Neuronal stem cell (in vitro differentiated cells): ENCODE data around the gene CHST11.

Source experiments
- DNase-seq: peaks from one replicate; pipeline ENCODE4 v3.0.0-alpha.2; 2013; ENCODE audit warnings: low spot score
- H2AFZ ChIP-seq: one replicate; pipeline ENCODE4 v1.6.1; 2013; ENCODE audit warnings: mild to moderate bottlenecking, low read length, inconsistent platforms
- H2AK5ac ChIP-seq: 2 replicates; pipeline ENCODE4 v1.6.1; 2013; ENCODE audit warnings: low read depth, mild to moderate bottlenecking, inconsistent platforms, low read length, moderate library complexity, mixed read lengths
- H2BK120ac ChIP-seq: 2 replicates; pipeline ENCODE4 v1.6.1; 2013; ENCODE audit warnings: low read depth, mild to moderate bottlenecking, inconsistent platforms, low read length, moderate library complexity, mixed read lengths
- H2BK12ac ChIP-seq: one replicate; pipeline ENCODE4 v1.6.1; 2013; ENCODE audit warnings: low read length, inconsistent platforms
- H2BK15ac ChIP-seq: 2 replicates; pipeline ENCODE4 v1.6.1; 2013; ENCODE audit warnings: mild to moderate bottlenecking, low read length, inconsistent platforms, mixed read lengths
- H2BK5ac ChIP-seq: one replicate; pipeline ENCODE4 v1.6.1; 2013; ENCODE audit warnings: inconsistent platforms, mild to moderate bottlenecking, low read length, moderate library complexity
- H3K14ac ChIP-seq: one replicate; pipeline ENCODE4 v1.6.1; 2013; ENCODE audit warnings: low read length, inconsistent platforms
- H3K18ac ChIP-seq: 2 replicates; pipeline ENCODE4 v1.6.1; 2013; ENCODE audit warnings: low read length, inconsistent platforms
- H3K23ac ChIP-seq: 2 replicates; pipeline ENCODE4 v1.6.1; 2013; ENCODE audit warnings: low read depth, mild to moderate bottlenecking, mixed read lengths, low read length, inconsistent platforms; ENCODE audit not compliant: poor library complexity
- H3K27ac ChIP-seq: replicated peaks from 3 replicates; pipeline ENCODE4 v1.5.1; 2013; ENCODE audit warnings: low read length, inconsistent platforms
- H3K27me3 ChIP-seq, 3 experiments: 2 replicates each; pipeline ENCODE4 v1.6.1; 2013; ENCODE audit warnings: low read length in 3 of 3, mild to moderate bottlenecking in 2 of 3, inconsistent platforms in 1 of 3, low read depth in 1 of 3, mixed read lengths in 1 of 3, moderate library complexity in 1 of 3; ENCODE audit not compliant: control insufficient read depth in 3 of 3, insufficient read depth in 3 of 3
- H3K36me3 ChIP-seq, 2 donors: replicated peaks in 1 of 2; 2 replicates each; pipeline ENCODE4 v1.6.1; 2013; ENCODE audit warnings: low read length in 2 of 2; ENCODE audit not compliant: control insufficient read depth in 2 of 2, insufficient read depth in 2 of 2
- H3K4ac ChIP-seq: 2 replicates; pipeline ENCODE4 v1.6.1; 2013; ENCODE audit warnings: inconsistent platforms, mild to moderate bottlenecking, low read length, moderate library complexity
- H3K4me1 ChIP-seq, 2 donors: 1 replicate in 1 of 2; 2 replicates in 1 of 2; pipeline ENCODE4 v1.6.1; 2013; ENCODE audit warnings: low read length in 2 of 2, low read depth in 1 of 2; ENCODE audit not compliant: control insufficient read depth in 2 of 2, insufficient read depth in 1 of 2
- H3K4me2 ChIP-seq: one replicate; pipeline ENCODE4 v1.6.1; 2013; ENCODE audit warnings: mild to moderate bottlenecking, low read length, inconsistent platforms; ENCODE audit not compliant: insufficient read depth, poor library complexity, severe bottlenecking
- H3K4me3 ChIP-seq, 2 donors: 2 replicates each; pipeline ENCODE4 v1.5.1; 2013; ENCODE audit warnings: low read length in 2 of 2, mild to moderate bottlenecking in 2 of 2, inconsistent platforms in 1 of 2, moderate library complexity in 1 of 2
- H3K79me1 ChIP-seq: one replicate; pipeline ENCODE4 v1.6.1; 2013; ENCODE audit warnings: low read depth, mild to moderate bottlenecking, inconsistent platforms, low read length, moderate library complexity
- H3K9ac ChIP-seq: one replicate; pipeline ENCODE4 v1.6.1; 2013; ENCODE audit warnings: mild to moderate bottlenecking, low read depth, low read length, inconsistent platforms; ENCODE audit not compliant: poor library complexity
- H3K9me3 ChIP-seq, 2 donors: replicated peaks in 1 of 2; 2 replicates each; pipeline versions ENCODE3 to v1.6.1; 2013; ENCODE audit warnings: low read length in 2 of 2, mild to moderate bottlenecking in 2 of 2, inconsistent platforms in 1 of 2, low read depth in 1 of 2, mixed read lengths in 1 of 2, moderate library complexity in 1 of 2; ENCODE audit not compliant: control insufficient read depth in 2 of 2, insufficient read depth in 1 of 2
- H4K8ac ChIP-seq: one replicate; pipeline ENCODE4 v1.6.1; 2013; ENCODE audit warnings: low read depth, mild to moderate bottlenecking, inconsistent platforms, low read length, moderate library complexity
- H4K91ac ChIP-seq: one replicate; pipeline ENCODE4 v1.6.1; 2013; ENCODE audit warnings: low read length, low read depth, mild to moderate bottlenecking, inconsistent platforms; ENCODE audit not compliant: poor library complexity
- WGBS, 2 donors: extraction: QIAGEN DNeasy Blood & Tissue Kit; methylation state at CpG; one replicate each; pipeline ENCODE4 v1.1.7; 2013; ENCODE audit warnings: missing lambda C conversion rate in 2 of 2, mixed read lengths in 1 of 2; ENCODE audit not compliant: insufficient read length in 2 of 2, insufficient replicate concordance in 1 of 2; ENCODE audit errors: extremely low coverage in 2 of 2; 5-methylcytosine and 5-hydroxymethylcytosine counted together

The CHST11 gene

GRCh38 chr12:104588921-104589590, 132.3 kb downstream of the CHST11 start:
- H2BK5ac ChIP-seq, result no peak overlapping the region

GRCh38 chr12:104590022-104590421, 133.3 kb downstream of the CHST11 start:
- no CpG with 5 or more reads among the region's 8 CpGs for WGBS, 2 donors

More at GRCh38 chr12:104588921-104589590, 132.3 kb downstream of the CHST11 start:
- no peak overlapping the region for H3K4me2 ChIP-seq
- no peaks in the 10 kb centered on the region for H3K79me1 ChIP-seq
- H2BK15ac ChIP-seq, result no peak overlapping the region
- no peak overlapping the region for H2BK120ac ChIP-seq
- H3K4me1 ChIP-seq, result peaks cover 0 to 4% of the 10 kb centered on the region in 2 donors
- no peaks in the 10 kb centered on the region for H3K9me3 ChIP-seq
- H3K27ac ChIP-seq, result no peak overlapping the region
- no peak overlapping the region for H3K18ac ChIP-seq
- H3K27me3 ChIP-seq, result no peaks in the 10 kb centered on the region
- no peak overlapping the region for H3K4me3 ChIP-seq
- H3K9ac ChIP-seq, result no peak overlapping the region
- WGBS, 2 donors, result no CpG with 5 or more reads among the region's 5 CpGs
- H3K4ac ChIP-seq, result no peak overlapping the region
- H2AK5ac ChIP-seq, result no peak overlapping the region
- no peak overlapping the region for H2AFZ ChIP-seq
- H4K8ac ChIP-seq, result no peak overlapping the region
- no peak overlapping the region for H2BK12ac ChIP-seq
- H3K14ac ChIP-seq, result no peak overlapping the region
- no peaks in the 10 kb centered on the region for H3K36me3 ChIP-seq
- no peak overlapping the region for H4K91ac ChIP-seq
- no peak overlapping the region for H3K23ac ChIP-seq
- DNase-seq, result no peak

GRCh38 chr12:104591257-104591885, 134.6 kb downstream of the CHST11 start:
- WGBS, 2 donors, result no CpG with 5 or more reads among the region's 7 CpGs

More at GRCh38 chr12:104590022-104590421, 133.3 kb downstream of the CHST11 start:
- no peak overlapping the region for H3K27ac ChIP-seq
- no peak overlapping the region for H2BK5ac ChIP-seq
- H3K23ac ChIP-seq, result no peak overlapping the region
- no peak overlapping the region for H2AFZ ChIP-seq
- peaks cover 0 to 4% of the 10 kb centered on the region in 2 donors for H3K4me1 ChIP-seq
- H3K4me2 ChIP-seq, result no peak overlapping the region
- no peak overlapping the region for H3K9ac ChIP-seq
- no peaks in the 10 kb centered on the region for H3K36me3 ChIP-seq
- no peak overlapping the region for H2BK12ac ChIP-seq
- H3K27me3 ChIP-seq, result no peaks in the 10 kb centered on the region
- no peak for DNase-seq
- H4K91ac ChIP-seq, result no peak overlapping the region
- H3K4ac ChIP-seq, result no peak overlapping the region
- no peak overlapping the region for H3K4me3 ChIP-seq
- H3K79me1 ChIP-seq, result no peaks in the 10 kb centered on the region
- H3K14ac ChIP-seq, result no peak overlapping the region
- H3K9me3 ChIP-seq, result no peaks in the 10 kb centered on the region
- no peak overlapping the region for H2BK120ac ChIP-seq
- no peak overlapping the region for H2BK15ac ChIP-seq
- peak overlapping the region; percentile 48 for H3K18ac ChIP-seq
- no peak overlapping the region for H2AK5ac ChIP-seq
- no peak overlapping the region for H4K8ac ChIP-seq

GRCh38 chr12:104593482-104593881, 136.7 kb downstream of the CHST11 start:
- H3K9ac ChIP-seq, result no peak overlapping the region
- no peak overlapping the region for H3K4me2 ChIP-seq
- H2BK12ac ChIP-seq, result no peak overlapping the region
- H3K4me1 ChIP-seq, result peaks cover 4 to 13% of the 10 kb centered on the region in 2 donors
- no peak overlapping the region for H2BK120ac ChIP-seq
- H3K14ac ChIP-seq, result no peak overlapping the region
- no peak overlapping the region for H2AFZ ChIP-seq
- WGBS, 2 donors, result no CpG with 5 or more reads among the region's 5 CpGs
- H3K27me3 ChIP-seq, result no peaks in the 10 kb centered on the region
- H3K18ac ChIP-seq, result no peak overlapping the region
- no peaks in the 10 kb centered on the region for H3K36me3 ChIP-seq
- H3K79me1 ChIP-seq, result no peaks in the 10 kb centered on the region
- H2BK15ac ChIP-seq, result no peak overlapping the region
- H3K4ac ChIP-seq, result no peak overlapping the region
- no peaks in the 10 kb centered on the region for H3K9me3 ChIP-seq
- H2AK5ac ChIP-seq, result no peak overlapping the region
- no peak for DNase-seq
- H3K27ac ChIP-seq, result no peak overlapping the region
- no peak overlapping the region for H4K8ac ChIP-seq
- no peak overlapping the region for H3K4me3 ChIP-seq
- H3K23ac ChIP-seq, result no peak overlapping the region
- no peak overlapping the region for H4K91ac ChIP-seq
- H2BK5ac ChIP-seq, result no peak overlapping the region

More at GRCh38 chr12:104591257-104591885, 134.6 kb downstream of the CHST11 start:
- no peaks in the 10 kb centered on the region for H3K9me3 ChIP-seq
- peaks cover 0 to 2% of the 10 kb centered on the region in 2 donors for H3K4me1 ChIP-seq
- no peaks in the 10 kb centered on the region for H3K27me3 ChIP-seq
- no peak overlapping the region for H2BK5ac ChIP-seq
- no peak overlapping the region for H2AK5ac ChIP-seq
- no peak overlapping the region for H3K14ac ChIP-seq
- H3K36me3 ChIP-seq, result no peaks in the 10 kb centered on the region
- H3K9ac ChIP-seq, result no peak overlapping the region
- H2AFZ ChIP-seq, result no peak overlapping the region
- H4K8ac ChIP-seq, result no peak overlapping the region
- no peak overlapping the region for H3K4me2 ChIP-seq
- no peak overlapping the region for H2BK120ac ChIP-seq
- no peak overlapping the region for H3K27ac ChIP-seq
- no peak overlapping the region for H3K18ac ChIP-seq
- no peak overlapping the region for H3K4ac ChIP-seq
- DNase-seq, result no peak
- no peak overlapping the region for H2BK12ac ChIP-seq
- no peaks in the 10 kb centered on the region for H3K79me1 ChIP-seq
- no peak overlapping the region for H3K4me3 ChIP-seq
- H4K91ac ChIP-seq, result no peak overlapping the region
- no peak overlapping the region for H2BK15ac ChIP-seq
- H3K23ac ChIP-seq, result no peak overlapping the region
